Ishikawa (cell line): Measurements from ENCODE around the gene ARHGAP29.

ENCODE experiments used
- CEBPB ChIP-seq: IDR thresholded peaks from 2 replicates; pipeline ENCODE4 v1.6.1; 2012
- CREB1 ChIP-seq: IDR thresholded peaks from 2 replicates; pipeline ENCODE4 v1.6.1; 2012; ENCODE audit warnings: low read depth
- EGR1 ChIP-seq: IDR thresholded peaks from 2 replicates; pipeline ENCODE4 v1.6.1; 2012
- EP300 ChIP-seq: IDR thresholded peaks from 2 replicates; pipeline ENCODE4 v1.6.1; 2012; ENCODE audit warnings: borderline replicate concordance
- FOXM1 ChIP-seq: IDR thresholded peaks from 2 replicates; pipeline ENCODE4 v1.6.1; 2012; ENCODE audit warnings: low read depth, borderline replicate concordance
- NFIC ChIP-seq: IDR thresholded peaks from 2 replicates; pipeline ENCODE4 v1.6.1; 2012
- RAD21 ChIP-seq: IDR thresholded peaks from 2 replicates; pipeline ENCODE4 v1.6.1; 2012; ENCODE audit warnings: low read depth
- TAF1 ChIP-seq: IDR thresholded peaks from 2 replicates; pipeline ENCODE4 v1.6.1; 2012; ENCODE audit warnings: low read depth, mild to moderate bottlenecking
- TCF12 ChIP-seq: IDR thresholded peaks from 2 replicates; pipeline ENCODE4 v1.6.1; 2012; ENCODE audit warnings: low read depth
- TEAD4 ChIP-seq: IDR thresholded peaks from 2 replicates; pipeline ENCODE4 v1.6.1; 2012
- YY1 ChIP-seq: IDR thresholded peaks from 2 replicates; pipeline ENCODE4 v1.6.1; 2012; ENCODE audit warnings: low read depth
- ZBTB7A ChIP-seq: IDR thresholded peaks from 2 replicates; pipeline ENCODE4 v1.6.1; 2012; ENCODE audit warnings: low read depth
- TF ChIP-seq, protein P1 (sequence below): IDR thresholded peaks from 2 replicates; pipeline ENCODE4 v1.6.1; 2012; ENCODE audit warnings: low read depth, mild to moderate bottlenecking
- TF ChIP-seq, protein P2 (sequence below): IDR thresholded peaks from 2 replicates; pipeline ENCODE4 v1.6.1; 2012
- TF ChIP-seq, protein P3 (sequence below): IDR thresholded peaks from 2 replicates; pipeline ENCODE4 v1.6.1; 2012

ARHGAP29 gene

DNA sequence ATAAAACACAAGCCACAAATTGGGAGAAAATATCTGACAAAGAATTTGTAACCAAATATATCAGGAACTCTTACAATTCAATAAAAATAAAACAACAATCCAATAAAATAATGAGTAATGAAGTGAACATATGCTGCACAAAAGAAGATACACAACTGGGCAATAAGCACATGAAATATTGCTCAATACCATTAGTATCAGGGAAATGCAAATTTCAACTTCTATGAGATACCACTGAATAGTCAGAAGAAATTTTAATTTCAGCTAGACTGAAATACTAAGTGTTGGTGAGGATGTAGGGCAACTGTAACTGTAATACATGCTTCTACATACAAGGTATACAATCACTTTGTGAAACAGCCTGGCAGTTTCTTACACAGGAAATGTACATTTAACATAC is 7.4 kb upstream of the ARHGAP29 start:
- peak; percentile 29; the same call in 1 of the 2 replicates for TF ChIP-seq CEBPB
- TF ChIP-seq, protein P1, sequence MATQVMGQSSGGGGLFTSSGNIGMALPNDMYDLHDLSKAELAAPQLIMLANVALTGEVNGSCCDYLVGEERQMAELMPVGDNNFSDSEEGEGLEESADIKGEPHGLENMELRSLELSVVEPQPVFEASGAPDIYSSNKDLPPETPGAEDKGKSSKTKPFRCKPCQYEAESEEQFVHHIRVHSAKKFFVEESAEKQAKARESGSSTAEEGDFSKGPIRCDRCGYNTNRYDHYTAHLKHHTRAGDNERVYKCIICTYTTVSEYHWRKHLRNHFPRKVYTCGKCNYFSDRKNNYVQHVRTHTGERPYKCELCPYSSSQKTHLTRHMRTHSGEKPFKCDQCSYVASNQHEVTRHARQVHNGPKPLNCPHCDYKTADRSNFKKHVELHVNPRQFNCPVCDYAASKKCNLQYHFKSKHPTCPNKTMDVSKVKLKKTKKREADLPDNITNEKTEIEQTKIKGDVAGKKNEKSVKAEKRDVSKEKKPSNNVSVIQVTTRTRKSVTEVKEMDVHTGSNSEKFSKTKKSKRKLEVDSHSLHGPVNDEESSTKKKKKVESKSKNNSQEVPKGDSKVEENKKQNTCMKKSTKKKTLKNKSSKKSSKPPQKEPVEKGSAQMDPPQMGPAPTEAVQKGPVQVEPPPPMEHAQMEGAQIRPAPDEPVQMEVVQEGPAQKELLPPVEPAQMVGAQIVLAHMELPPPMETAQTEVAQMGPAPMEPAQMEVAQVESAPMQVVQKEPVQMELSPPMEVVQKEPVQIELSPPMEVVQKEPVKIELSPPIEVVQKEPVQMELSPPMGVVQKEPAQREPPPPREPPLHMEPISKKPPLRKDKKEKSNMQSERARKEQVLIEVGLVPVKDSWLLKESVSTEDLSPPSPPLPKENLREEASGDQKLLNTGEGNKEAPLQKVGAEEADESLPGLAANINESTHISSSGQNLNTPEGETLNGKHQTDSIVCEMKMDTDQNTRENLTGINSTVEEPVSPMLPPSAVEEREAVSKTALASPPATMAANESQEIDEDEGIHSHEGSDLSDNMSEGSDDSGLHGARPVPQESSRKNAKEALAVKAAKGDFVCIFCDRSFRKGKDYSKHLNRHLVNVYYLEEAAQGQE: no peak

DNA sequence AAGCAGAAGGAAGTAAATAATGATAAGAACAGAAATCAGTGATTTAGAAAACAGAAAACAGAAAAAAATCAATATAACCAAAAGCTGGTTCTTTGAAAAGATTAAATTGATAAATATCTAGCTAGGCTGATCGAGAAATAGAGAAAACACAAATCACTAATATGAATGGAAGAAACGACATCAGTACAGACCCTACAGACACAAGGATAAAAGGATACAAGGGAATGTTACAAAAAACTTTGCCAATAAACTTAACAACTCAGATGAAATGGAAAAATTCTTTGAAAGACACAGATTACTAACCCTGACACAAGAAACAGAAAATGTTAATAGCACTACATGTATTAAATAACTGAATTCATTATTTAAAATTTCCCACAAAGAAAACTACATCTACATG is 6.3 kb upstream of the ARHGAP29 start:
- TF ChIP-seq TCF12 (no peak), TEAD4 (no peak), CREB1 (no peak), ZBTB7A (no peak), EGR1 (no peak), CEBPB (no peak)
- TF ChIP-seq, protein P2, sequence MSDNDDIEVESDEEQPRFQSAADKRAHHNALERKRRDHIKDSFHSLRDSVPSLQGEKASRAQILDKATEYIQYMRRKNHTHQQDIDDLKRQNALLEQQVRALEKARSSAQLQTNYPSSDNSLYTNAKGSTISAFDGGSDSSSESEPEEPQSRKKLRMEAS: no peak

DNA sequence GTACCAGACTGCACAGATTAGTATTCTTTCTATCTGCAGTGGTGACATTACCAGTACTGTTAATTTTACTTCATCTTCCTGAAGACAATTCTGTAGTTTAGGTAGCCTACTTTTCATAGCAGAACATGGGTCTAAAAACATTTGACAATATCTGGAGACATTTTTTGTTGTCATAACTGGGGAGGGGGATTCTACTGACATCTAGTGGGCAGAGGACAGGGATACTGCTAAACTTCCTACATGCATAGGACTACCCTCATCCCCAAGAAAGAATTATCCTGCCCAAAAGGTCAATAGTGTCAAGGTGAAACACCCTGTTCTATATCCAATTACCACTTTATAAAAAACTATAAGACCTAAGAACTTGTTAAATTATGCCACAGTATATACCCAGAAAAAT is 3.4 kb upstream of the ARHGAP29 start:
- TF ChIP-seq EP300 (no peak), RAD21 (peak; percentile 29; the same call in 1 of the 2 replicates), TEAD4 (no peak), YY1 (no peak), CREB1 (no peak)
- TF ChIP-seq, protein P2: no peak

DNA sequence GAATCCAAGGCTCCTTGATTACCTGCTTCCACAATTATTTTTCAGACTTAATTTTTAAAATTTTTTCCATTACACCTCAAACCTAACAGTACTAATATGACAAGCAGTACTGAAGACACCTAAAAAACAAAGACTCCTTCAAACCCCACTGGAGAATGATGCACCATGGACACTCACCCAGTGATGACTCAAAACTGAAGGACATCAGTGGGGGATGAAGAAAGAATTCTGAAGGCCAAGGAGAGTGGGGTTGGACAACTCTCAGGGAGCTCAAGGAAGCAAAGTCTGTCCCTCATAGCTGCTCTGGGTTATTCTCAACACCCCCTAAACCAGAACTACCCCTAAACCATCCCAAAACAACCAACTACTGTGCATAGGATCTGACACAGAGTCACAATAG is 2.4 kb upstream of the ARHGAP29 start:
- TF ChIP-seq NFIC (no peak), CEBPB (no peak), CREB1 (no peak), YY1 (no peak), EGR1 (no peak), EP300 (no peak), ZBTB7A (no peak), RAD21 (no peak), TEAD4 (no peak), TAF1 (no peak), FOXM1 (no peak)
- TF ChIP-seq, protein P1: no peak
- TF ChIP-seq, protein P2: no peak
- TF ChIP-seq, protein P3, sequence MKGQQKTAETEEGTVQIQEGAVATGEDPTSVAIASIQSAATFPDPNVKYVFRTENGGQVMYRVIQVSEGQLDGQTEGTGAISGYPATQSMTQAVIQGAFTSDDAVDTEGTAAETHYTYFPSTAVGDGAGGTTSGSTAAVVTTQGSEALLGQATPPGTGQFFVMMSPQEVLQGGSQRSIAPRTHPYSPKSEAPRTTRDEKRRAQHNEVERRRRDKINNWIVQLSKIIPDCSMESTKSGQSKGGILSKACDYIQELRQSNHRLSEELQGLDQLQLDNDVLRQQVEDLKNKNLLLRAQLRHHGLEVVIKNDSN: no peak

DNA sequence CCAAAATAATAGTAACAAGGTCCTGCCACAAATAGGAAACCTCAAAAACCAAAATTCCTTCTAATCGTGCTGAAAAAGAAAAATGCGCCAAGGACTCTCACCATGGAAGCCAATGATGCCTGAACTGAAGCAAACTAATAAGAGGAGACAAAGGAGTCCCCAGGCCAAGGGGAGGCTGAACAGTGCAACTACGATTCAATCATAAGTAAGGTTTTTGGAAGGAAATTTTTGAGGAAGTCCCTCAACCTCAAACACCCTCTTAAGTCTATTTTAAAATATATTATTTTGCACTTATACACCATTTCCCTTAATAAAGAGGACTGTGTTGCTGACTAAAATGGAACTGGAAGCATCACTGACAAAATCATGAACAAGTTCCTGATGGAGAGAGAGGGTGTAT is 1.7 kb upstream of the ARHGAP29 start:
- no peak for TF ChIP-seq ZBTB7A
- no peak for TF ChIP-seq EP300
- no peak for TF ChIP-seq TCF12

DNA sequence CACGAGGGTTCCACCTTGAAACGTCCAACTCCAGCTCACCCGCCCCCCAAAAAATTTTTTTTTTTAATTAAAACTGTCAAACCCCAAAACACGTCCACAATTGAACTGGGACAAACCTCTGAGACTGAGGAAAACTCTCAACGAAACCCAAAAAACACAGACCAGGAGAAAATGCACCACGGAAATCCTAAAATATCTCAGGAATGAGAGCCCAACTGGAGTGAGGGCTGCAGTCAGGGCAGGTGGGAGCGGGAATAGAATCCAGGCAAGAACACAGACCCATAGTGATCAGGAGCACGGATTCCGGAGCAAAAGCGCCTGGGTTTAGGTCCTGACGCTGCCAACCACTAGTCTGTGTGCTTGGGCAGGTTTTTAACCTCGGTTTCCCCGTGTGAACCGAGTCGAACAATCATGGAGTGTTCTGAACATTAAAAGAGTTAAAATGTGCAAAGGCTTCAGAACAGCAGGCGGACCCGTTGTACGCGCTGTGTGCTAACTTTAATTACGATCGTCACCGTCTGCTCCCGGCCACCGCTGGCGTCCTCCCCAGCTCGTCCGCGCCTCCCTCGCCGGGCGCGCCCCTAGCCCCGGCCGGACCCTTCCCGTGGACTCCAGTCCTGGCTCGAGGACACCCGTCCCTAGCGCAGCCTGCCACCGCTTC is 624 bp downstream of the ARHGAP29 start:
- TF ChIP-seq TCF12: no peak

DNA sequence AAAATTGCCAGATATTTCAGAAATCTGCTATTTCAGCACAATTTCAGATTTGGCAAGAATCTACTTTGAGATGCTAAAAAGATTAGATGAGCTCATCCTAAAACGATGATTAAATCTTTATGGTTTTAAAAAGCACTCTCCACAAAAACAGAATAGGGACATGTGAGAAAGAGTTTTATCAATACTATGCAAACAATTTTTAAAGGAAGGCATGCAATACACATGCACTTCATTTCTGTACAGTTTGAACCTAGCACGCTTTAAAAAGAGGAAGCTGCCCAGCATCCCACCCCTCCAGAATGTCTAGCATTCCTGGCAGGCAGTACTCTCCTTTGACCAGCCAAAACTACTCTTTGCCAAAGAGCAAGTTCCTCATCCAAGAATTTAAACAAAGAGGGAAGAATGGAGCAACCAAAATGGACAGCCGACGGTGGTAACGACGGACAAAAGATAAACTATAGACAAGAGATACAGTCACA is 1.3 kb downstream of the ARHGAP29 start:
- TF ChIP-seq EP300 (no peak), RAD21 (no peak), YY1 (no peak), TCF12 (0 out of 2 replicates have a peak, but pooled peaks have one; percentile 3), TAF1 (no peak), EGR1 (no peak), TEAD4 (peak; percentile 59)
- TF ChIP-seq, protein P2: 0 out of 2 replicates have a peak, but pooled peaks have one; percentile 13
